Testis (tissue), 2 donors: ENCODE results near the gene LPCAT4.

Experiments used
- POLR2A ChIP-seq: fragments of 450-650 bp; IDR thresholded peaks from one replicate; pipeline ENCODE4 v1.6.1; 2017; ENCODE audit warnings: antibody characterized with exemption, mild to moderate bottlenecking, moderate library complexity
- TF ChIP-seq, protein P1 (sequence below), 3 experiments: fragments of 450-650 bp in 2 of 3; fragments of 200-600 bp in 1 of 3; sonication (generic) in 1 of 3; IDR thresholded peaks; one replicate each; pipeline ENCODE4 v1.5.1; 2016 to 2019; ENCODE audit warnings: antibody characterized with exemption in 3 of 3, mild to moderate bottlenecking in 2 of 3, moderate library complexity in 1 of 3

DNA sequence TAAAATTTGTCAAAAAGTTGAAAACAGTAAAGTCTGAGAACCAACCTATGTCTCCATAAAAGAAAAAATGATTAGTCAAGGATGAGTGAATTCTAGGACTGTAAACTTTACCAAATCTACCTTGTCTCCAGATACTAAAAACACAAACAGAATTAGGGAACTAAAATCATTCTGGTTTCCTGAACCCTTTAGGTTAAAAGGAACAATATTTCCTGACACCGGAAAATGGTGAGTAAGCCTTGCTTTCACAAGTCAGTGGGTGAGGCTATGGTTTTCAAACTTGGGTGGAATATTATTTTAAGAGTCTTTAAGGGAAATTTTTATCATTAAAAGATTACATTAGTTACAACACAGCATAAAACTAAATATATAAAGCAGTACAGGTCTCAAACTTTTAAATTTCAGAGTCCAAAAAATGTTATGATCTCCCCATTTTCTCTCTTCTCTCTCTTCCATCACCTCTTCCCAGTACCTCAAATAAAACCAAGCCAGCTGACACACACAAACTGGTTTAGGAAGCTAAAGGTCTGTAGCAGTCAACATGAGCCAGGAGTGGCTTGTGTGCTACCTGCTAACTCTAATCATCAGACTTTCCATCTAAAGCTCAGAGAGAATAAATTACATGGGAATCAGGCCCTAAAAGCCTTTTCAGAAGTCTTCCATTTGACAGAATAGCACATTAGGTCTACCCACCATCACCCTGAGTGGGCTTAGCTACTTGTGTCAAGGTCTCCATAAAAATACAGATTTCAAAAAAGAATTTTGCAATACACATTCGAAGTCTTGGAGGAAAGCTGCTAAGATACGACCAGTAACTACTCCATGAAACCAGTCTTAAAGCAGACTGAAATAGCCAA, 31.6 kb downstream of the LPCAT4 start:
- TF ChIP-seq, protein P1, sequence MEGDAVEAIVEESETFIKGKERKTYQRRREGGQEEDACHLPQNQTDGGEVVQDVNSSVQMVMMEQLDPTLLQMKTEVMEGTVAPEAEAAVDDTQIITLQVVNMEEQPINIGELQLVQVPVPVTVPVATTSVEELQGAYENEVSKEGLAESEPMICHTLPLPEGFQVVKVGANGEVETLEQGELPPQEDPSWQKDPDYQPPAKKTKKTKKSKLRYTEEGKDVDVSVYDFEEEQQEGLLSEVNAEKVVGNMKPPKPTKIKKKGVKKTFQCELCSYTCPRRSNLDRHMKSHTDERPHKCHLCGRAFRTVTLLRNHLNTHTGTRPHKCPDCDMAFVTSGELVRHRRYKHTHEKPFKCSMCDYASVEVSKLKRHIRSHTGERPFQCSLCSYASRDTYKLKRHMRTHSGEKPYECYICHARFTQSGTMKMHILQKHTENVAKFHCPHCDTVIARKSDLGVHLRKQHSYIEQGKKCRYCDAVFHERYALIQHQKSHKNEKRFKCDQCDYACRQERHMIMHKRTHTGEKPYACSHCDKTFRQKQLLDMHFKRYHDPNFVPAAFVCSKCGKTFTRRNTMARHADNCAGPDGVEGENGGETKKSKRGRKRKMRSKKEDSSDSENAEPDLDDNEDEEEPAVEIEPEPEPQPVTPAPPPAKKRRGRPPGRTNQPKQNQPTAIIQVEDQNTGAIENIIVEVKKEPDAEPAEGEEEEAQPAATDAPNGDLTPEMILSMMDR (IDR thresholded peaks at IDR 0.05) = no peak
- TF ChIP-seq POLR2A = no peak
